Liver (tissue), 3 donors: ENCODE data around the gene CHAC1.

Experiments used
- ATF3 ChIP-seq: IDR thresholded peaks from 2 replicates; pipeline ENCODE4 v1.6.1; 2016; ENCODE audit warnings: antibody characterized with exemption
- CTCF ChIP-seq: fragments of 150-350 bp; IDR thresholded peaks from 2 replicates; pipeline ENCODE4 v1.5.1; 2017; ENCODE audit warnings: improper control_type of control experiment, low read depth, low read length; ENCODE audit not compliant: missing input control
- FOXA1 ChIP-seq: IDR thresholded peaks from 2 replicates; pipeline ENCODE4 v1.6.1; 2016; ENCODE audit warnings: antibody characterized with exemption
- JUND ChIP-seq, 2 donors: IDR thresholded peaks; 2 replicates each; pipeline ENCODE4 v1.6.1; 2016; ENCODE audit warnings: antibody characterized with exemption in 2 of 2
- MAX ChIP-seq: IDR thresholded peaks from 2 replicates; pipeline ENCODE4 v1.6.1; 2016; ENCODE audit warnings: antibody characterized with exemption
- RAD21 ChIP-seq, 2 donors: IDR thresholded peaks; 2 replicates each; pipeline ENCODE4 v1.6.1; 2016; ENCODE audit warnings: antibody characterized with exemption in 2 of 2, mild to moderate bottlenecking in 2 of 2
- donor health status: healthy.
- donor health status: healthy.

- TF ChIP-seq JUND (IDR thresholded peaks at IDR 0.05) (no peak), CTCF (no peak), ATF3 (no peak), RAD21 (IDR thresholded peaks at IDR 0.05) (no peak), FOXA1 (no peak), MAX (no peak)
Observed at GRCh38 chr15:40984406-40984805, 31.1 kb downstream of the CHAC1 start.
